ENCODE data around the gene GPS1. TPM values are rescaled to one million over a fixed set of nuclear protein-coding genes. Genes with fewer than 3 reads are reported as not detected.

GPS1 gene
- total RNA-seq, 2 donors from 2014 or later = 79.5 to 90.8 TPM

DNA sequence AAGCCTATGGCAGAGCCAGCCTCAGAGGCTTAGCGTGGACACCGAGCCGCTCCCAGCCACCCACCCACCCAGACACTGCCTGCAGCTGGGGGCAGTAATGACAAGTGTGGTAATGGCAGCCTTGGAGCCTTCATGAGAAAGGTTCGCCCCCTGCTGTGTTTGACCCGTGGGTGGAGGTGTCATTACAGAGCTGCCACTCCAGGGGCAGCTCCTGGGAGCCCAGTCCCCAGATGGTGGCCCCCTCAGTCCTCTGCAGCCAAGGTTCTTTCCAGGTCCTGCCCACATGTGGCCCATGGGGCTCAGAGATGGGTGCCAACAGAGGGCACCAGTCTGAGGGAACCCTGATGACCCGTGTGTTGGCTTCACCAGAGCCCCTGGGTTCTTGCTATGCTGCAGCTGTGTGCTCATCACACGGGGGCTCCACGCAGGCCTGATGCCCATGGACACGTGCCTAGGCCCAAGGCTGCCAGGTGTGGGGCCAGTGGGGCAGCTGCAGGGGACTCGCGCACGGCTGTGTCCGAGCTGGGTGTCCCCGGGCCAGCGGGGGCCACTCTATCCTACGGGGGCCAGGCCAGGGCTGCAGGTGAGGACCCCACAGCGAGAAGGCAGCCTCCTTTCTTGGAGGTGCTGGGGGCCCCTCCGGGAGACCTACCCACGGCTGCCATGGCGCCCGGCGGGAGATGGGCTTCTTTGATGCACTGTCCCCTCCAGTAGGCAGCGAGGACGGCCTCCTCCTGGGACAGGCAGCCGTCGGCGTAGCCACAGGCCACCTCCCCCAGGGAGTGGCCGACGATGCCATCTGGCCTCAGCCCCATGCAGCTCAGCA lies 38.2 kb downstream of the GPS1 start:
- no peaks in the 10 kb centered on the region for H3K27me3 ChIP-seq
- H3K4me1 ChIP-seq = no peaks in the 10 kb centered on the region
- H3K9me3 ChIP-seq = no peaks in the 10 kb centered on the region
- no peak for DNase-seq (ENCODE audit: low spot score)
- peaks cover 100% of the 10 kb centered on the region for H3K36me3 ChIP-seq
- TF ChIP-seq, protein P1, sequence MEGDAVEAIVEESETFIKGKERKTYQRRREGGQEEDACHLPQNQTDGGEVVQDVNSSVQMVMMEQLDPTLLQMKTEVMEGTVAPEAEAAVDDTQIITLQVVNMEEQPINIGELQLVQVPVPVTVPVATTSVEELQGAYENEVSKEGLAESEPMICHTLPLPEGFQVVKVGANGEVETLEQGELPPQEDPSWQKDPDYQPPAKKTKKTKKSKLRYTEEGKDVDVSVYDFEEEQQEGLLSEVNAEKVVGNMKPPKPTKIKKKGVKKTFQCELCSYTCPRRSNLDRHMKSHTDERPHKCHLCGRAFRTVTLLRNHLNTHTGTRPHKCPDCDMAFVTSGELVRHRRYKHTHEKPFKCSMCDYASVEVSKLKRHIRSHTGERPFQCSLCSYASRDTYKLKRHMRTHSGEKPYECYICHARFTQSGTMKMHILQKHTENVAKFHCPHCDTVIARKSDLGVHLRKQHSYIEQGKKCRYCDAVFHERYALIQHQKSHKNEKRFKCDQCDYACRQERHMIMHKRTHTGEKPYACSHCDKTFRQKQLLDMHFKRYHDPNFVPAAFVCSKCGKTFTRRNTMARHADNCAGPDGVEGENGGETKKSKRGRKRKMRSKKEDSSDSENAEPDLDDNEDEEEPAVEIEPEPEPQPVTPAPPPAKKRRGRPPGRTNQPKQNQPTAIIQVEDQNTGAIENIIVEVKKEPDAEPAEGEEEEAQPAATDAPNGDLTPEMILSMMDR (IDR thresholded peaks at IDR 0.05) = no peak
- no peak overlapping the region for H3K4me3 ChIP-seq
- no peak overlapping the region for H3K27ac ChIP-seq

DNA sequence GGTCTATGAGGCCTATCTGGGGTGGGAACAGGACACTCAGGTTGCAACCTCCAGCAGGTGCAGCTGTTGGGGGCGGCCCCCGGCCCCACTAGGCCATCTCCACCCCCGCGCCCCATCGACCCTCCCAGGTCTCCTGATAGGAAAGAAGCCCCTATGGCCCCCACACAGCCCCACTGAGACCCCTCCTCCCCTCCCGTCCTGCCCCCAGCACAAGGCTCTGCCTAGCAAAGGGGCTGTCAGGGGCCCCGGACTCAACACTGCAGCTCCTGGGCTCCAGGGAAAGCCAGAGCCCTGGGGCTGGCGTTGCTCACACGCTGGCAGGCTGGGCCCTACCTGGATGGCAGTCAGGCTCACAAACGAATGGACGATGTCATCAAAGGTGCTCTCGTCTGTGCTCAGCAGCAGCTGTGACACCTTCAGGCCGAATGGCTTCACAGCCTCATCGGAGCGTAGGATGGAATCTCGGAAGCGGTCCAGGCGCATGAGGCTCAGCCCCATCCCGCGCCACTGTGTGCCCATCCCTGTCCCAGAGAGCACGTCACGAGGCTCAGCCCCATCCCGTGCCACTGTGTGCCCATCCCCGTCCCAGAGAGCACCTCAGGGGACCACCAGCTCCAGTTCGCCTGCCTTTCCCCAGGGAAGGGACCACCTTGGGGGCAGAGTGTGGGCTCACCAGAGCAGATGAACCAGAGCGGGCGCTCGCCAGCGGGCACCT lies 39.0 kb downstream of the GPS1 start:
- Histone ChIP-seq H3K4me1 (no peaks in the 10 kb centered on the region), H3K27ac (no peak overlapping the region), H3K4me3 (no peak overlapping the region), H3K9me3 (no peaks in the 10 kb centered on the region), H3K27me3 (no peaks in the 10 kb centered on the region), H3K36me3 (peaks cover 100% of the 10 kb centered on the region)
- TF ChIP-seq, protein P1 (IDR thresholded peaks at IDR 0.05) = no peak
- no peak for DNase-seq (ENCODE audit: low spot score)

DNA sequence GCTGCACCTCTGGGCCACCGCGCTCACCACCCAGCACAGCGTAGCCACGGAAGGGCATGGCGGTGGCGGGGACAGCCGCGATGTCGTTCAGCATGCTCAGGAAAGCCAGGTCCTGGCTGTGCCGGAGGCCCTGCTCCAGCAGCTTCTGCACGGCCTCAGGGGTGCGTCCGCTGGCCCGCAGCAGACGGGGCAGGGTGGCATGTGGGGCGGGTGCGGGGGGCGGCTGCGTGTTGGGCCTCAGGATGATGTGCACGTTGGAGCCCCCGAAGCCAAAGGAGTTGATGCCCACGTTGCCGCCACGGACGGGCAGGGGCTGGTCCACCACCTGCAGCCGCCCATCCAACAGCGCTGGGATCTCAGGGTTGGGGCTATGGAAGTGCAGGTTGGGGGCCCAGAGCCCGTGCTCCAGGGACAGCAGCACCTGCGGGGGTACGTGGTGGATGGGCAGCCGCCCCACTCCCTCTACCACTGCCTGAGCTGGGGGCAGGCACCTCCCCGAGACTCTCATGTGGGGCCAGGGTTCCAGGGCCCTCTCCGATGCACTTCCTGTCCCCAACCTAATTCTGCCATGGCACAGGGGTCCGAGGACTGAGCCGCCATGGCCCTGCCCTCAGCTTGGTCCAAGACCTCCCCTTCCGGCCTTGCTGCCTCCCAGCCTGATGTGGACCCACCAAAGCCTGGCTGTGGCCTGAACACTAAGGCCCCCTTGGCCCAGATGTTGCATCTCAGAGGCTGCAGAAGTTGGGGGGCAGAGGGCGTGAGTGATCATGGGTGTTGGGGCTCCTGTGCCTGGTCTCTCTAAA lies 39.8 kb downstream of the GPS1 start:
- peaks cover 0 to 3% of the 10 kb centered on the region in 2 donors for H3K4me1 ChIP-seq
- H3K36me3 ChIP-seq = peaks cover 96% of the 10 kb centered on the region
- TF ChIP-seq, protein P1 (IDR thresholded peaks at IDR 0.05) = no peak
- H3K9me3 ChIP-seq = no peaks in the 10 kb centered on the region
- no peak for DNase-seq (ENCODE audit: low spot score)
- no peak overlapping the region for H3K27ac ChIP-seq
- H3K27me3 ChIP-seq = no peaks in the 10 kb centered on the region
- H3K4me3 ChIP-seq = no peak overlapping the region

DNA sequence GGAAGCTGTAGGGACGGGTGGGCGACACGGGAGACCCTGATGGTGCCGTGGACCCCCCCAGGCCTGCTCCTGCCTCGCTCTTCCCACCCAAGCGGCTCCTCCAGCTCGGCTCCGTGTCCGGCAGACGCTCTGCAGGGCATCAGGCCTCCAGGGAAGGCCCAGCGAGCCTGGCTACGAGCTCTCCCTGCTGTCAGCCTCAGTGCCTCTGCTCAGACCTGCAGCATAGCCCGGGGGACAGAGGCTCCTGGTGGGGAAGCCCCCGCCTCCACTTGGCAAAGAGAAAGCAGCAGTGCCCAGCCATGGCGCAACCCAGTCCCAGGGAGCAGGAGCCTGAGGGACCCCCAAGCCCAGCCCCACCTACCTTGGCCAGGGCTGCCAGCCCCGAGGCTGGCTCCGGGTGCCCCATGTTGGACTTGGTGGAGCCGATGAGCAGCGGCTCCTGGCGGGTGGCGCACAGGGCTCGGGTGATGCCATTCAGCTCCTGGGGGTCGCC lies 40.4 kb downstream of the GPS1 start:
- peaks cover 89% of the 10 kb centered on the region for H3K36me3 ChIP-seq
- TF ChIP-seq, protein P1 (IDR thresholded peaks at IDR 0.05) = no peak
- no peak for DNase-seq (ENCODE audit: low spot score)
- H3K4me3 ChIP-seq = no peak overlapping the region
- no peaks in the 10 kb centered on the region for H3K27me3 ChIP-seq
- H3K27ac ChIP-seq = no peak overlapping the region
- H3K4me1 ChIP-seq = peaks cover 0 to 10% of the 10 kb centered on the region in 2 donors
- H3K9me3 ChIP-seq = no peaks in the 10 kb centered on the region

DNA sequence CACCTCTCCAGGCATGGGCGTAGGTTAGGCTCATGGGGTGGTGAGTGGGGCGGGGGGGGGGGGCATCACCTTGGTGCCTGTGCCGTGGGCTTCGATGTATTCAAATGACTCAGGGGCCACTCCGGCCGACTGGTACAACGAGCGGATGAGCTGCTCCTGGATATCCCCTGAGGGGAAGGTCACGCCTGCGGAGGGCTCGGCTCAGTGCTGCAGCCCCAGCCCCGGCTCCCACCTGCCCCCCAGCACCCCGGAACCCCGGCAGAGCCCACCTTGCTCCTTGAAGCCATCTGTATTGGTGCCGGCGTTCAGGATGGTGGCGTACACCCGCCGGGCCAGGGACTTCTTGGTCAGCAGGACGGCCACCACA lies 40.9 kb downstream of the GPS1 start:
- Histone ChIP-seq H3K27ac (no peak overlapping the region), H3K4me3 (no peak overlapping the region), H3K36me3 (peaks cover 84% of the 10 kb centered on the region), H3K9me3 (no peaks in the 10 kb centered on the region), H3K27me3 (no peaks in the 10 kb centered on the region), H3K4me1 (peaks cover 0 to 13% of the 10 kb centered on the region in 2 donors)
- DNase-seq (ENCODE audit: low spot score) = no peak
- TF ChIP-seq, protein P1 (IDR thresholded peaks at IDR 0.05) = no peak
